DMS53 (cell line): Measurements from ENCODE around the gene C9orf40.

ENCODE experiments used
- DNase-seq: peaks from one replicate; lab custom pipeline; 2025; lab: John Stamatoyannopoulos, UW

C9orf40 gene

DNA sequence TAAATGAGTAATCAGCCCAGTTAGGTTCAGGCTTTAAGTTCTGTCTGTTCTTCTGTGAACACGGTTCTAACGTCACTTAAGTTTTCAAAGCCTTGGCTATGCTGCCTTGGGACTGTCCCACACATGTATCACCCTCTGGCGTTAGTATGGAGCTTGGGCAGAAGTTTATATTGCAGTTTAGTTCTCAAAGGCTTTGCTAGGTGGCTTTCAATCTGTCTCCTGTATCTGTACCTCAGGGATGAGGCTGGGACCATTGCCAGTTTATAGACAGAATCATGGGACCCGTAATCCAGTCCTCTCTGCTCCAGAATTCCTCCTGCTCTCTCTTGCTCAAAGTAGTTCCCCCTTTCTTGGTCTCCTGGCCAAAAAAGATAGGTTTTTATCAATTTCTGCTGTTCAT is 12.1 kb downstream of the C9orf40 start:
- no peak for DNase-seq

DNA sequence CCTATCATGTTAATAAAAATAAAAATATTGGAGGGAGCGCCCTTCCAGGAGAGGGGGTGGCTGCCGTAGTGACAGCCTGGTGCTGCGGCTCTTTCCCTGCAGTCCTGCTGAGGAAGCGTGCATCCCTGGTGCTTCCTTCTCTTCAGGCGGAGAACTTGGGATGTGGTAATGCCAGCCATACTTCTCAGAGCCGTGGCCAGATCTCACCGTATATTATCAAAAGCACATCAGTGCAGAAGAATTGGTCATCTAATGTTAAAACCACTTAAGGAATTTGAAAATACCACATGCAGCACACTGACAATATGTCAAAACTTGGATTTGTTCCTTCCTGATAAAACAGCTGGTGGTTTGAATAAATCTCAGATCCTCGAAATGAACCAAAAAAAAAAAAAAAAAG is 17.7 kb downstream of the C9orf40 start:
- no peak for DNase-seq

DNA sequence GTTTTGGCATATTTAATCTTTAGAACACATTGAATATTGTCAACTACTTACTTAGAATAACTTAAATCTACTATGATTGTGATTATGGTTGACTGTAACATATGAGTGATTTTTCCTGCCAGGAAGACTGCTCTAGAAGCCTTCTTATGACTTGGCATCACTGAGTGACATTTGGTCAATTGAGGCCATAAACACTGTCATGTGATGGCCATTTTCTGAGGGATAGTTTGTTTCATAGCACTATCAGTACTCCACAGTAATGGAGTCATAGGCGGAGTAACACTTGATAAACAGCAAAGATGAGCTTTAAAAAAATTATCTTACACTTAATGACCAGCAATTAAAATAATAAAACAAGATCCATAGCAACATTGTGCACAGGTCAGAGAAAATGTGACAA is 31.0 kb downstream of the C9orf40 start:
- DNase-seq, result no peak

DNA sequence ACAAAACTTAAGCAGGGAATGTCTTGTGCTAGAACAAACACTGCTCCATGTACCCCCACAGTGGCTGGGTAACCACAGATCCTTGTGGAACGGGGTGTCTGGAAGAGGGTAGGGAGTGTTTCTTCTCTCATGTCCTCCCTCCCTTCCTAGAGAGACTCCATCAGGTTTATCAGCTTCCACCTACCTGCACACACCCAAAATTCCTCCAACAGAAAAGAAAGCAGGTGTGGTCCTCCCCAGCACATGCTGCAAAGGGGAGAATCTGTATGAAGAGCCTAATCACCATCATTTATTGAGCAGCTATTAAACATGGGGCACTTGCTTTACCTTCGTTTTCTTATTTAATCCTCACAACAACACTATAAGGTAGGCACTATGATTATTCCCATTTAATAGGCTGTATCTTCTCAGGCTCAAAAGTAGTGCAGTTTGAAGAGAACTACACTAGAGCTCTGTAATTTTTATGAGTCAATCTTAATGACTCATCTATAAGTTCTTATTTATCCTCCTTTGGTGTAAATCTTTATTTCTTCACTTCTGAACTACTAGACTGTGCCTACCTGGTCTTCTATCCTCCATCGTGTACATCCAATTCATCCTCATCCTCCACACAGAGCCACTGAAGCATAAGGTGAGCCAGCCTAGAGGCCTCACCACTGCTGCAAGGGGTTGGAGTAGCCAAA is 31.6 kb downstream of the C9orf40 start:
- no peak for DNase-seq

DNA sequence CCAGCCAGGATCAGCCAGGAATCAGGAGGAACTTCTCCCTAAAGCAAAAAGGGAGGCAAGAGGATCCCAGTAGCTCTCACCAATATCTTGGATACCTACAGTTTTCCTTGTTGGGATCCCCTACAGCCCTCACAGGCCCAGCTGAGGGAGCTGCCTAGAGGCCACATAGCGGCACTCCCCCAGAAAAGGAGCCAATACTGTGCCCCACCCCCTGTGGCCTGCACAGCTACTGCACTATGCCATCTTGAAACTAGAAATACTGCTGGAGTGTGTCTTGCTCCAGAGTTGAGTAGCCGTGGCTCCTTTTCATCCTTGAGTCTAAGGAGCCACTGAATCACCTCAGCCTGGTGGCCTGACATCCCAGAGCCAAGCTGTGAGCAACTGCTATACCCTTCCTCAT is 42.7 kb downstream of the C9orf40 start:
- DNase-seq, result no peak

DNA sequence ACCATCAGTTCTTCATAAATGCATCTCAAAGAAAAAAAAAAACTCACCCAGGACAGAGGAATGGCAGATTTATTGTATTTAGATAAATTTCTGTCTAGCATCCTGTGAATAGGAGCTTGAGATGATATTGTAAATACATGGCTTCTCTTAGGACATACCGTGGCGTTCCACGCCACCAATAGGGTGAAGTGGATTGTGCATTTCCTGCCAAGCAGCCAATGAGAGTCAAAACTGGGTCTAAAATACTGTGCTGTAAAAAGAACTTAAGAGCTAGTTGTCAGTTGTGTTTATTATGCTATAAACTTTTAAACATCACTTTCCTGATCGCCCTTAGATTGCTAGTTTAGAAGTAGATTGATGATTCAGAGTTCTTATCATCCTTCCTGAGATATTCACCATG is 44.0 kb downstream of the C9orf40 start:
- DNase-seq, result no peak

DNA sequence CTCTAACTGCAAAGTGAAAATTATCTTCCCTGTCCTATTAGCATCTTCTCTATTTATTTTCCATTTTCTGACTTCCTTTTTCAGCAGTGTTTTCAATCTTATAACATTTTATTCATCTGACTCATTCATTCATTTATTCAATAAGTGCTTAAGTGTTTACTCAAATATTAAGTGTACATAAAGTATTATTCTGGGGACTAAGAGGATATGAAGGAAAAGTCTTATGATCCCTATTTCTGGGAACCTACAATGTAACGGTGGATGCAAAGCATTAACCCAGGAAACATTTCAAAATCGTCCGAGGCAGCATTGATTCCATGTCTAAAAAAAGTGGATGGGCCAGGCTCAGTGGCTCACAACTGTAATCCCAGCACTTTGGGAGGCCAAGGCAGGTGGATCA is 45.6 kb downstream of the C9orf40 start:
- DNase-seq, result peak; percentile 10

DNA sequence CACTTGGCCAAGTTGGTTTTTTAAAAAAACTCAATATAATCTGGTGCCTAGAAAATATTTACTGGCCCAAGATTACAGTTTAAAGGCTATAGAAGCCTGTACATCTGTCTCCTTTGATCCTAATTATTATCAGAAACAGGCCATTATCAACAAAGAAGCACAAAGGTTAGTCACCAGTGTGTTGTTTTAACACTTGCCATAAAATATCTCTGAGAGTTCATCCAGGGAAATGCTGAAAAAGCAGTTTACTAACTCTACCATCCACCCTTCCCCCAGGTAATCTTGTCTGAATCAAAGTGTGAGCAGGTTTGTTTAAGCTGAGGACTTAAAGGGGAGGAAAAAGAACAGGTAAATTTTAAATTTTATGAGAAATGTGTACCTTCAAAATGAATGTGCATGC is 51.7 kb downstream of the C9orf40 start:
- no peak for DNase-seq
